ENCODE results near the gene ZNF469. TPM values are rescaled to one million over a fixed set of nuclear protein-coding genes. Genes with fewer than 3 reads are reported as not detected.

Gene ZNF469
- polyA plus RNA-seq, 1 donor from 2014 or later, result not detected

- no peak overlapping the region for H3K9ac ChIP-seq (ENCODE audit: low read length)
- no peak overlapping the region for H3K27ac ChIP-seq (ENCODE audit: low read length)
- H3K9me3 ChIP-seq (ENCODE audit: low read length), result no peaks in the 10 kb centered on the region
- H3K4me2 ChIP-seq (ENCODE audit: low read length), result no peak overlapping the region
- H4K20me1 ChIP-seq (ENCODE audit: insufficient read depth), result no peaks in the 10 kb centered on the region
- H3K36me3 ChIP-seq (ENCODE audit: insufficient read depth, low read length), result no peaks in the 10 kb centered on the region
- H2AFZ ChIP-seq (ENCODE audit: low read depth, low read length), result no peak overlapping the region
- H3F3A ChIP-seq (ENCODE audit: insufficient read depth, low read length, poor library complexity, severe bottlenecking), result no peaks in the 10 kb centered on the region
- no peak for TF ChIP-seq EP300 (conservative IDR thresholded peaks at IDR 0.05; ENCODE audit: poor library complexity, severe bottlenecking)
- no peak for TF ChIP-seq TAF1 (IDR thresholded peaks at IDR 0.05; ENCODE audit: low read depth)
- no peaks in the 10 kb centered on the region for H3K9me2 ChIP-seq (ENCODE audit: insufficient read depth, low read length)
- H3K27me3 ChIP-seq (ENCODE audit: insufficient read depth, low read depth, low read length), result no peaks in the 10 kb centered on the region
- no peak overlapping the region for H3K4me3 ChIP-seq (ENCODE audit: low read length)
- H3K79me2 ChIP-seq (replicated peaks; ENCODE audit: insufficient read depth, low read length), result no peaks in the 10 kb centered on the region
Measured at GRCh38 chr16:88404769-88405168, 22.0 kb downstream of the ZNF469 start.

DNA sequence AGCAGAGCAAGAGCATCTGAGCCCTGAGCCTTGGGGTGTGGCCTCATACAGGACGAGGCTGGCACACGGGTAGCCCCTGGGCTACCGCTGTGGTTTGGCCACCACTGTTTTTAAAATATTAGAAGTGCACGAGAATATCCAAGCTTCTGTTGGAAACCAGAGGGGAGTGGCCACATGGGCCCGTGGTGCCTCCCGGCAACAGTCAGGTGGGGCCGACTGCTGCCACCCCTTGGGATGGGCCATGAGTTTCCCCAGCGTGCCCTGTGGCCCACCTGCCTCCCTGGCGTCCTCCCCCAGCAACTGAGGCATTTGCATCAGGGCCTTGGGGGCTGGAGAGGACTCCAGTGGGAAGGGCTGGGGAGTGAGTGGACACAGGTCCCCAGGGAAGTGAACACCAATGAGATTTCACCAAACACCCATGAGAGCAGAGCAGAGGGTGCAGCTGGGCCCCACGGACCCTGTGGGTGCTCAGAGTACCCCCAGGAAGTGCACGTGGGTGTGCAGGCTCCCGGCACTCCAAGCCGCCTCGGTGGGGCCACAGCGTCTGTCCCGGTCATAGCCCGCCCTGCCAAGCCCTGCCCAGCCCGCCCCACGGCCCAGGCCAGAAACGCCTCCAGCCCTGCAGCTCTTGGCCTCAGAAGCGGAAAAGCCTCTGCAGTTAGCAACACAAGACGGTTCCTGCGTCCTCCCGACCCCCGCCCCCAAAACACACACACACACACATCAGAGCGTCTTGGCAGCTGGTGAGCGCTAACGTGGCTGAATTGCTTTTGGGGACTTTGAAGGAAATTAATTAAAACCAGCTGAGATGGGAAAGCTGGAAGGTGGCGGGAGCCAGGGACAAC is 22.7 kb downstream of the ZNF469 start:
- no peaks in the 10 kb centered on the region for H3K27me3 ChIP-seq (ENCODE audit: insufficient read depth, low read depth, low read length)
- no peaks in the 10 kb centered on the region for H3K9me3 ChIP-seq (ENCODE audit: low read length)
- H3K27ac ChIP-seq (ENCODE audit: low read length), result no peak overlapping the region
- no peaks in the 10 kb centered on the region for H3K36me3 ChIP-seq (ENCODE audit: insufficient read depth, low read length)
- no peak overlapping the region for H3K4me3 ChIP-seq (ENCODE audit: low read length)
- TF ChIP-seq TAF1 (IDR thresholded peaks at IDR 0.05; ENCODE audit: low read depth) (no peak), POLR2AphosphoS5 (IDR thresholded peaks at IDR 0.05) (no peak), MXI1 (conservative IDR thresholded peaks at IDR 0.05; ENCODE audit: poor library complexity, severe bottlenecking) (no peak), SMC3 (conservative IDR thresholded peaks at IDR 0.05; ENCODE audit: poor library complexity) (no peak), EZH2 (IDR thresholded peaks at IDR 0.05; ENCODE audit: borderline replicate concordance, insufficient read depth, low read length, poor library complexity, severe bottlenecking) (no peak), RAD21 (conservative IDR thresholded peaks at IDR 0.05) (no peak), EP300 (conservative IDR thresholded peaks at IDR 0.05; ENCODE audit: poor library complexity, severe bottlenecking) (no peak), REST (IDR thresholded peaks at IDR 0.05; ENCODE audit: borderline replicate concordance) (no peak)
- TF ChIP-seq, protein P1, sequence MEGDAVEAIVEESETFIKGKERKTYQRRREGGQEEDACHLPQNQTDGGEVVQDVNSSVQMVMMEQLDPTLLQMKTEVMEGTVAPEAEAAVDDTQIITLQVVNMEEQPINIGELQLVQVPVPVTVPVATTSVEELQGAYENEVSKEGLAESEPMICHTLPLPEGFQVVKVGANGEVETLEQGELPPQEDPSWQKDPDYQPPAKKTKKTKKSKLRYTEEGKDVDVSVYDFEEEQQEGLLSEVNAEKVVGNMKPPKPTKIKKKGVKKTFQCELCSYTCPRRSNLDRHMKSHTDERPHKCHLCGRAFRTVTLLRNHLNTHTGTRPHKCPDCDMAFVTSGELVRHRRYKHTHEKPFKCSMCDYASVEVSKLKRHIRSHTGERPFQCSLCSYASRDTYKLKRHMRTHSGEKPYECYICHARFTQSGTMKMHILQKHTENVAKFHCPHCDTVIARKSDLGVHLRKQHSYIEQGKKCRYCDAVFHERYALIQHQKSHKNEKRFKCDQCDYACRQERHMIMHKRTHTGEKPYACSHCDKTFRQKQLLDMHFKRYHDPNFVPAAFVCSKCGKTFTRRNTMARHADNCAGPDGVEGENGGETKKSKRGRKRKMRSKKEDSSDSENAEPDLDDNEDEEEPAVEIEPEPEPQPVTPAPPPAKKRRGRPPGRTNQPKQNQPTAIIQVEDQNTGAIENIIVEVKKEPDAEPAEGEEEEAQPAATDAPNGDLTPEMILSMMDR (IDR thresholded peaks at IDR 0.05; ENCODE audit: poor library complexity, severe bottlenecking), result no peak
- H3K79me2 ChIP-seq (replicated peaks; ENCODE audit: insufficient read depth, low read length), result no peaks in the 10 kb centered on the region
- H4K20me1 ChIP-seq (ENCODE audit: insufficient read depth), result no peaks in the 10 kb centered on the region
- no peak overlapping the region for H3K9ac ChIP-seq (ENCODE audit: low read length)
- no peaks in the 10 kb centered on the region for H3F3A ChIP-seq (ENCODE audit: insufficient read depth, low read length, poor library complexity, severe bottlenecking)
- no peaks in the 10 kb centered on the region for H3K9me2 ChIP-seq (ENCODE audit: insufficient read depth, low read length)
- no peak overlapping the region for H3K4me2 ChIP-seq (ENCODE audit: low read length)
- no peak overlapping the region for H2AFZ ChIP-seq (ENCODE audit: low read depth, low read length)

Measured in neural cell (in vitro differentiated cells).